ENCODE data around the gene IRAK1.

- TF ChIP-seq CTCF (IDR thresholded peaks at IDR 0.05) (no peak), POLR2AphosphoS5 (IDR thresholded peaks at IDR 0.05; ENCODE audit: low read depth, low read length) (no peak), YY1 (IDR thresholded peaks at IDR 0.05; ENCODE audit: low read depth) (no peak), IRF3 (IDR thresholded peaks at IDR 0.05; ENCODE audit: low read depth, low read length) (no peak), MAX (IDR thresholded peaks at IDR 0.05; ENCODE audit: low read depth) (no peak), JUND (IDR thresholded peaks at IDR 0.05) (no peak), ELF1 (IDR thresholded peaks at IDR 0.05) (no peak)
These were observed 1.8 kb downstream of the IRAK1 start for GRCh38 chrX:154017766-154018517.
